ENCODE measurements around the gene KCNC4. TPM values are rescaled to one million over a fixed set of nuclear protein-coding genes. Genes with fewer than 3 reads are reported as not detected.

Gene KCNC4
- total RNA-seq, 2 donors from 2014 or later, result 8.6 to 12.7 TPM

DNA sequence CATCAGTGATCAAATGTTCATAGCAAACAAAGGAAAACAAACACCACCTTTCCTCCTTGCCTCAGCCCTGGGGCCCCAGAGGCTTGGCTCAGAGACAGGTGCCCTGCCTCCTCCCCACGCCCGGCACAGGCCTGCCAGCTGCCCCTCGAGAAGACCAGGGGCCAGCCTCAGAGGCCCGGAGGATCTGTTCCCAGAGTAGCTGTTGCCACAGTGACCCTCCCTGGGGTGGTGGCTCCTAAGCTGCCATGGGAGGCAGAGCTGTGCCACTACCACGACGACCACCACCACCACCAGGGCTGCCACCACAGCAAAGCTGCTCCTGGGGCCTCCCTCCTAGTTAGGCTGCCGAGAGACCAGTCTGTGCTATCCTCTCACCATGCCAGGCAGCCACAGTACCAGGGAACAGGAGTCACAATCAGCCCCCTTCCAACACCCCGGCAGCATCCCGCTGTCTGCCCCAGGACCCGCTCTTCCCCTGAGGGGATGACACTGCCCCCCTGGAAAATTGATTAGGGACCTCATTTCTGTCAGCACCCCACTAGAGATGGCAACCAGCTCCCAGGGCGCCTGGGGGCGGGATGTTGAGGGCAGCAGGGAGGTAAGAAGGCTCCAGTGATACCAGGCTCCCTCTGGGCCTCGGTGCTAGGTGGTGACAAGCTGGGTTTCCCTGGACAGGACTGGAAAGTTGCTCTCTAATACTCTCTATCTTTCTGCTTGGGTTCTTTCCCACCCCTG is 30.5 kb downstream of the KCNC4 start:
- ATAC-seq (no peak), DNase-seq (peak in 2 of 4 donors; percentile 34 to 45)
- Histone ChIP-seq H3K27me3 (no peaks in the 10 kb centered on the region), H3K9me3 (no peaks in the 10 kb centered on the region), H3K27ac (no peak overlapping the region), H3K36me3 (replicated peaks in 1 of 2; ENCODE audit: insufficient read depth in 1 of 2, low read depth in 2 of 2) (no peaks in the 10 kb centered on the region), H3K4me1 (peaks cover 26% of the 10 kb centered on the region), H3K4me3 (no peak overlapping the region)
- TF ChIP-seq CTCF (IDR thresholded peaks at IDR 0.05) (no peak), POLR2A (IDR thresholded peaks at IDR 0.05) (no peak)
- WGBS, 2 donors, result 71 to 83% methylated on average over 9 to 13 of the region's 13 CpGs
- intact Hi-C loops (cut with DNase I), result no loop called here

GRCh38 chr1:110241516-110241915 is 31.4 kb downstream of the KCNC4 start:
- intact Hi-C loops (cut with DNase I), result no loop called here

GRCh38 chr1:110242062-110242461 is 31.9 kb downstream of the KCNC4 start:
- intact Hi-C loops (cut with DNase I), result no loop called here
- WGBS, 2 donors, result 92 to 97% methylated on average over 4 of the region's 4 CpGs
- peak in 1 of 4 donors; percentile 0 for DNase-seq

More at GRCh38 chr1:110241516-110241915, 31.4 kb downstream of the KCNC4 start:
- no peaks in the 10 kb centered on the region for H3K27me3 ChIP-seq
- H3K4me1 ChIP-seq, result peaks cover 18% of the 10 kb centered on the region
- TF ChIP-seq POLR2A (IDR thresholded peaks at IDR 0.05), result no peak
- no peak for TF ChIP-seq CTCF (IDR thresholded peaks at IDR 0.05)
- 29 to 61% methylated on average over 2 of the region's 2 CpGs for WGBS, 2 donors
- no peak overlapping the region for H3K27ac ChIP-seq
- no peaks in the 10 kb centered on the region for H3K9me3 ChIP-seq
- DNase-seq (no peak), ATAC-seq (no peak)
- no peaks in the 10 kb centered on the region for H3K36me3 ChIP-seq (replicated peaks in 1 of 2; ENCODE audit: insufficient read depth in 1 of 2, low read depth in 2 of 2)
- H3K4me3 ChIP-seq, result no peak overlapping the region

DNA sequence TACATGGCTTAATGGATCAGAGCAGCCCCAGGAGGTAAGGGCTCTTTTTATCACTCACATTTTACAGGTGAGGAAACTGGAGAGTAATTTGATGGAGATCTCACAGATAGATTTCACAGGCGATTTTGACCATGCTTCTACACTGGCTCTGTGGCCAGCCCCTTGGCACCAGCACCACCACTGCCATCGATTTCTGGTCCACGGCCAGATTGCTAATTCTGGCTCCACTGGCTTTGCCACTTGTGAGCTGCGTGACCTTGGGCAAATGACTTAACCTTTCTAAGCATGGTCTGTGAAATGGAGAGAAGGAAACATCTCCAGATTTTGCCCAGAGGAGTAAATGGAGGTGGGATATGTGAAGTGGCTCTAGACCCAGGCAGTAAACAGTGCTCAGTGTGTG is 32.6 kb downstream of the KCNC4 start:
- WGBS, 2 donors, result 22 to 29% methylated on average over 4 of the region's 4 CpGs
- Histone ChIP-seq H3K4me1 (peaks cover 18% of the 10 kb centered on the region), H3K36me3 (replicated peaks in 1 of 2; ENCODE audit: insufficient read depth in 1 of 2, low read depth in 2 of 2) (no peaks in the 10 kb centered on the region), H3K4me3 (no peak overlapping the region), H3K27ac (no peak overlapping the region), H3K9me3 (no peaks in the 10 kb centered on the region), H3K27me3 (no peaks in the 10 kb centered on the region)
- DNase-seq (peak; percentile 60 to 82 (median 72)), ATAC-seq (peak; percentile 70)
- intact Hi-C loops (cut with DNase I), result no loop called here
- TF ChIP-seq CTCF (IDR thresholded peaks at IDR 0.05), result no peak

More at GRCh38 chr1:110242062-110242461, 31.9 kb downstream of the KCNC4 start:
- H3K36me3 ChIP-seq (replicated peaks in 1 of 2; ENCODE audit: insufficient read depth in 1 of 2, low read depth in 2 of 2), result no peaks in the 10 kb centered on the region
- H3K9me3 ChIP-seq, result no peaks in the 10 kb centered on the region
- H3K4me1 ChIP-seq, result peaks cover 18% of the 10 kb centered on the region
- ATAC-seq, result no peak
- TF ChIP-seq CTCF (IDR thresholded peaks at IDR 0.05) (no peak), POLR2A (IDR thresholded peaks at IDR 0.05) (no peak)
- H3K27ac ChIP-seq, result no peak overlapping the region
- H3K4me3 ChIP-seq, result no peak overlapping the region
- H3K27me3 ChIP-seq, result no peaks in the 10 kb centered on the region

- no peak for TF ChIP-seq POLR2A (IDR thresholded peaks at IDR 0.05)
- TF ChIP-seq CTCF (IDR thresholded peaks at IDR 0.05), result no peak
- Histone ChIP-seq H3K4me1 (peaks cover 18% of the 10 kb centered on the region), H3K27ac (peak overlapping the region in 1 of 4 donors; percentile 25), H3K27me3 (no peaks in the 10 kb centered on the region), H3K9me3 (no peaks in the 10 kb centered on the region), H3K36me3 (replicated peaks in 1 of 2; ENCODE audit: insufficient read depth in 1 of 2, low read depth in 2 of 2) (no peaks in the 10 kb centered on the region), H3K4me3 (no peak overlapping the region)
- intact Hi-C loops (cut with DNase I), result no loop called here
- 59 to 67% methylated on average over 5 to 7 of the region's 7 CpGs for WGBS, 2 donors
- ATAC-seq (no peak), DNase-seq (no peak)
Measured at GRCh38 chr1:110243146-110243545, 33.0 kb downstream of the KCNC4 start.

Data from body of pancreas (tissue), 4 donors.